HepG2 (cell line): ENCODE measurements around the gene CTTNBP2NL. TPM values are rescaled to one million over a fixed set of nuclear protein-coding genes. Genes with fewer than 3 reads are reported as not detected.
A peak's percentile ranks its signal among the peaks of the same experiment; 100 is the strongest.

Experiments used
- ARID2 ChIP-seq: sonication (generic); formaldehyde crosslinking; IDR thresholded peaks from 2 replicates; pipeline ENCODE4 v1.8.1; 2022; ENCODE audit warnings: mild to moderate bottlenecking, missing genetic modification reagents, borderline replicate concordance
- FOSL1 ChIP-seq: sonication (generic); formaldehyde crosslinking; IDR thresholded peaks from 2 replicates; pipeline ENCODE4 v1.9.0; 2021; ENCODE audit warnings: missing genetic modification reagents, borderline replicate concordance
- KMT2B ChIP-seq: IDR thresholded peaks from 2 replicates; pipeline ENCODE4 v1.6.1; 2016; ENCODE audit warnings: missing genetic modification reagents, missing compliant biosample characterization
- NFYC ChIP-seq: IDR thresholded peaks from 2 replicates; pipeline ENCODE4 v1.6.1; 2016; ENCODE audit warnings: missing genetic modification reagents, missing compliant biosample characterization
- POLR2A ChIP-seq, 2 experiments: IDR thresholded peaks; 2 replicates each; pipeline ENCODE4 v1.6.1; 2011; ENCODE audit warnings: low read depth in 2 of 2, low read length in 2 of 2, mild to moderate bottlenecking in 1 of 2, moderate library complexity in 1 of 2; ENCODE audit not compliant: insufficient read depth in 1 of 2
- SMAD1 ChIP-seq: sonication (generic); formaldehyde crosslinking; IDR thresholded peaks from 2 replicates; pipeline ENCODE4 v1.4.0; 2020; ENCODE audit warnings: missing genetic modification reagents, low read depth, mild to moderate bottlenecking, borderline replicate concordance
- ZNF207 ChIP-seq: fragments of 450-650 bp; IDR thresholded peaks from 2 replicates; pipeline ENCODE4 v1.6.1; 2016; ENCODE audit warnings: antibody characterized with exemption, borderline replicate concordance
- ZNF549 ChIP-seq: sonication (generic); formaldehyde crosslinking; IDR thresholded peaks from 2 replicates; pipeline ENCODE4 v1.5.0; 2020; ENCODE audit warnings: missing genetic modification reagents
- polyA plus RNA-seq, 8 experiments: library from polyadenylated mRNA; depleted of rRNA in 3 of 8; stranded (reverse) in 7 of 8; unstranded in 1 of 8; fragments of >200 nt; fragmentation: Illumina TruSeq in 4 of 8; extraction: Trizol in 4 of 8; gene quantifications; 2 replicates each; pipeline versions ENCODE4 v1.2.1 to v1.2.3, GENCODE V29; 2011 to 2016; ENCODE audit warnings: low read depth in 4 of 8, missing spikeins in 1 of 8, mixed read lengths in 1 of 8; ENCODE audit not compliant: insufficient read depth in 1 of 8
- total RNA-seq, 5 experiments: library from RNA; depleted of rRNA; stranded (reverse); fragments of >200 nt; fragmentation: Illumina TruSeq; extraction: Trizol; gene quantifications; 2 replicates each; pipeline ENCODE4 v1.2.3, GENCODE V29; 2016; ENCODE audit warnings: low read depth in 1 of 5
- TF ChIP-seq, protein P1 (sequence below): sonication (generic); formaldehyde crosslinking; IDR thresholded peaks from 2 replicates; pipeline ENCODE4 v1.4.0; 2020; ENCODE audit warnings: mild to moderate bottlenecking, missing genetic modification reagents
- TF ChIP-seq, protein P2 (sequence below): sonication (generic); formaldehyde crosslinking; IDR thresholded peaks from 2 replicates; pipeline ENCODE4 v1.9.0; 2022; ENCODE audit warnings: missing genetic modification reagents, mild to moderate bottlenecking, borderline replicate concordance
- TF ChIP-seq, protein P3 (sequence below): sonication (generic); formaldehyde crosslinking; IDR thresholded peaks from 2 replicates; pipeline ENCODE4 v1.4.0; 2020; ENCODE audit warnings: missing genetic modification reagents
- TF ChIP-seq, protein P4 (sequence below): sonication (generic); formaldehyde crosslinking; IDR thresholded peaks from 2 replicates; pipeline ENCODE4 v1.5.0; 2020; ENCODE audit warnings: missing genetic modification reagents
- TF ChIP-seq, protein P5 (sequence below): sonication (generic); formaldehyde crosslinking; IDR thresholded peaks from 2 replicates; pipeline ENCODE4 v1.8.1; 2023; ENCODE audit warnings: mild to moderate bottlenecking, missing genetic modification reagents, borderline replicate concordance
- TF ChIP-seq, protein P6 (sequence below), 2 experiments: sonication (generic) in 1 of 2; formaldehyde crosslinking in 1 of 2; IDR thresholded peaks; 2 replicates each; pipeline versions ENCODE4 v1.4.0 to v1.6.1; 2018 to 2020; ENCODE audit warnings: missing genetic modification reagents in 2 of 2, borderline replicate concordance in 1 of 2, low read depth in 1 of 2, mild to moderate bottlenecking in 1 of 2, missing biosample characterization in 1 of 2

Gene CTTNBP2NL
- total and polyA plus RNA-seq, 2 of the 13 experiments (the other 11 are each of a cell fraction or from before 2014, with no cell fraction given), result 2.1 to 4.1 TPM

DNA sequence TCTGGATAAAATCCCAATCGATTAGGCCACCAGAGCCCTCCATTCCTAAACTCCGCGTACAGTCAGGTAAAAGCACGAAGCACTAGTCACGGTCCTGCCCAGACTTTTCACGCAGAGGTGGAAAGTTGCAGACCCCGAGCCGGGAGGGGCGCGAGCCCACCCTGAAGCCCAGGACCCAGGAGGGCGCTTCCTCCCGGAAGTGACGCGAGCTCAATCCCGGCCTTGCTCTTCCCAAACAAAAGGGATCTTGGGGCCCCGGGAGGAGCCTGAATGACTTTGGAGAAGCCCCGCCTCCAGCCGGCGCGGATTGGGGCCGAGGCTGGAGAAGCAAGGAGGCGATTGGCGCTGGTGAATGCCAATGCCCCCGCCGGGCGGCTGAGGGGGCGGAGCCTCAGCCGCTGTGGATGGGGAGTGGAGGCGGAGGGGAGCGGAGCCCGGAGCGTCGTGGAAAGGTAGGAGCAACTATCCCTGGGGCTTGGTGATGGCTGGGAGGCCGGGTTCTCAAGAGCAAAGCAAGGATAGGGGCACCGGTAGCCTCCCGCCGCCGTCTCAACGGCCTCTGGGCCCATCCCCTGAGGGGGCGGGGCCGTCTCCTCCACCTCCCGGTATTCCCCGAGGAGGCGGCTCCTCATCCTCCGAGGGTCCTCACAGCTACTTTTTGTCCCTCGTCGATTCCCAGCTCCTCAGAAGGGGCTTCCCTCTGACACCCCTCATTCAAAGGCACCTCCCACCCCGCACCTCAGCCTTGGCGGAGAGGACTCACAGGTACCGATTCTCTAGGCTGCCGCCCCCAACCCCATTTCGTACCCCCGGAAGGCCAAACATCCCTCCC, at the start of gene CTTNBP2NL (continued):
- TF ChIP-seq, protein P1, sequence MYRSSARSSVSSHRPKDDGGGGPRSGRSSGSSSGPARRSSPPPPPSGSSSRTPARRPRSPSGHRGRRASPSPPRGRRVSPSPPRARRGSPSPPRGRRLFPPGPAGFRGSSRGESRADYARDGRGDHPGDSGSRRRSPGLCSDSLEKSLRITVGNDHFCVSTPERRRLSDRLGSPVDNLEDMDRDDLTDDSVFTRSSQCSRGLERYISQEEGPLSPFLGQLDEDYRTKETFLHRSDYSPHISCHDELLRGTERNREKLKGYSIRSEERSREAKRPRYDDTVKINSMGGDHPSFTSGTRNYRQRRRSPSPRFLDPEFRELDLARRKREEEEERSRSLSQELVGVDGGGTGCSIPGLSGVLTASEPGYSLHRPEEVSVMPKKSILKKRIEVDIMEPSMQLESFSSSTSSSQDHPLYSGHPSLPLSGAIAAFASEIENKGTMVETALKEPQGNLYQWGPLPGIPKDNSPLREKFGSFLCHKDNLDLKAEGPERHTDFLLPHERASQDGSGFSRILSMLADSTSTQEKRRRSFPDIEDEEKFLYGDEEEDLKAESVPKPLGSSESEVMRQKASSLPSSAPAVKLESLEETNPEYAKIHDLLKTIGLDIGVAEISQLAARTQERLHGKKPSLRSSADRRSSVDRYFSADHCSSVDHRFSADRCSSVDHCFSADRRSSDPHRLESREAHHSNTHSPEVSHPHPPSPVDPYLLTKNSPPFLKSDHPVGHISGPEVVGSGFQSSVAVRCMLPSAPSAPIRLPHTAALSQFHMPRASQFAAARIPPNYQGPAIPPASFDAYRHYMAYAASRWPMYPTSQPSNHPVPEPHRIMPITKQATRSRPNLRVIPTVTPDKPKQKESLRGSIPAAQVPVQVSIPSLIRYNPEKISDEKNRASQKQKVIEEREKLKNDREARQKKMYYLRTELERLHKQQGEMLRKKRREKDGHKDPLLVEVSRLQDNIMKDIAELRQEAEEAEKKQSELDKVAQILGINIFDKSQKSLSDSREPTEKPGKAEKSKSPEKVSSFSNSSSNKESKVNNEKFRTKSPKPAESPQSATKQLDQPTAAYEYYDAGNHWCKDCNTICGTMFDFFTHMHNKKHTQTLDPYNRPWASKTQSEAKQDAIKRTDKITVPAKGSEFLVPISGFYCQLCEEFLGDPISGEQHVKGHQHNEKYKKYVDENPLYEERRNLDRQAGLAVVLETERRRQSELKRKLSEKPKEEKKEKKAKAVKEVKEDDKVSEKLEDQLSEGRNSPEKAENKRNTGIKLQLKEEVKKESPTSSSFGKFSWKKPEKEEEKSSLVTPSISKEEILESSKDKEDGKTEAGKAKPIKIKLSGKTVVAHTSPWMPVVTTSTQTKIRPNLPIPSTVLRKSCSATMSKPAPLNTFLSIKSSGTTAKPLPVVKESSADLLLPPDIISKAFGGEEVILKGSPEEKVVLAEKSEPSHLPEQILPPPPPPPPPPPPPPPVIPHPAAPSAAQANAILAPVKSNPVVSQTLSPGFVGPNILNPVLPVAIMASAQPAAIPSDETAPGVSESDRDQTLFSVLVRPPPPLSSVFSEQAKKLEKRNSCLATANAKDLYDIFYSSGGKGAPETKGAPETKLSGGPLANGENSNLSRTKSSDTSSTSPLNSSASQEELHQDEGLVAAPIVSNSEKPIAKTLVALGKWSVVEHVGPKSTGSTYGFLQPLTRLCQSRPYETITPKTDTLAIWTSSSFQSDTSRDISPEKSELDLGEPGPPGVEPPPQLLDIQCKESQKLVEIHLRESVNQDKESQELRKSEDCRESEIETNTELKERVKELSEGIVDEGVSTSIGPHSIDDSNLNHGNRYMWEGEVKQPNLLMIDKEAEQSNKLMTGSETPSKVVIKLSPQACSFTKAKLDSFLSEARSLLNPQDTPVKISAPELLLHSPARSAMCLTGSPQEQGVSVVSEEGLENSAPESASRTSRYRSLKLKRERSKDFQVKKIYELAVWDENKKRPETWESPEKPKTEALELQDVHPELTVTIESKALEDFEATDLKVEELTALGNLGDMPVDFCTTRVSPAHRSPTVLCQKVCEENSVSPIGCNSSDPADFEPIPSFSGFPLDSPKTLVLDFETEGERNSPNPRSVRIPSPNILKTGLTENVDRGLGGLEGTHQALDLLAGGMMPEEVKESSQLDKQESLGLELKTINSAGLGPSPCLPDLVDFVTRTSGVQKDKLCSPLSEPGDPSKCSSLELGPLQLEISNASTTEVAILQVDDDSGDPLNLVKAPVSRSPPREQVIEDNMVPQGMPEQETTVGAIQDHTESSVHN (CRISPR knock-in tag), result no peak
- TF ChIP-seq, protein P2, sequence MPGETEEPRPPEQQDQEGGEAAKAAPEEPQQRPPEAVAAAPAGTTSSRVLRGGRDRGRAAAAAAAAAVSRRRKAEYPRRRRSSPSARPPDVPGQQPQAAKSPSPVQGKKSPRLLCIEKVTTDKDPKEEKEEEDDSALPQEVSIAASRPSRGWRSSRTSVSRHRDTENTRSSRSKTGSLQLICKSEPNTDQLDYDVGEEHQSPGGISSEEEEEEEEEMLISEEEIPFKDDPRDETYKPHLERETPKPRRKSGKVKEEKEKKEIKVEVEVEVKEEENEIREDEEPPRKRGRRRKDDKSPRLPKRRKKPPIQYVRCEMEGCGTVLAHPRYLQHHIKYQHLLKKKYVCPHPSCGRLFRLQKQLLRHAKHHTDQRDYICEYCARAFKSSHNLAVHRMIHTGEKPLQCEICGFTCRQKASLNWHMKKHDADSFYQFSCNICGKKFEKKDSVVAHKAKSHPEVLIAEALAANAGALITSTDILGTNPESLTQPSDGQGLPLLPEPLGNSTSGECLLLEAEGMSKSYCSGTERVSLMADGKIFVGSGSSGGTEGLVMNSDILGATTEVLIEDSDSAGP (CRISPR knock-in tag), result peak; percentile 53; the same call in 1 of the 2 replicates
- TF ChIP-seq, protein P3, sequence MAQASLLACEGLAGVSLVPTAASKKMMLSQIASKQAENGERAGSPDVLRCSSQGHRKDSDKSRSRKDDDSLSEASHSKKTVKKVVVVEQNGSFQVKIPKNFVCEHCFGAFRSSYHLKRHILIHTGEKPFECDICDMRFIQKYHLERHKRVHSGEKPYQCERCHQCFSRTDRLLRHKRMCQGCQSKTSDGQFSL (CRISPR knock-in tag), result peak; percentile 73; the same call in 1 of the 2 replicates
- TF ChIP-seq FOSL1 (CRISPR knock-in tag) (no peak), KMT2B (CRISPR knock-in tag) (peak; percentile 80), ZNF207 (no peak), SMAD1 (0 out of 2 replicates have a peak, but pooled peaks have one; percentile 53), NFYC (CRISPR knock-in tag) (peak; percentile 92), ARID2 (CRISPR knock-in tag) (no peak), POLR2A (IDR thresholded peaks at IDR 0.05; ENCODE audit: insufficient read depth in 1 of 2, low read depth in 2 of 2, low read length in 2 of 2) (peak; percentile 58 to 86), ZNF549 (CRISPR knock-in tag) (no peak)
- TF ChIP-seq, protein P4, sequence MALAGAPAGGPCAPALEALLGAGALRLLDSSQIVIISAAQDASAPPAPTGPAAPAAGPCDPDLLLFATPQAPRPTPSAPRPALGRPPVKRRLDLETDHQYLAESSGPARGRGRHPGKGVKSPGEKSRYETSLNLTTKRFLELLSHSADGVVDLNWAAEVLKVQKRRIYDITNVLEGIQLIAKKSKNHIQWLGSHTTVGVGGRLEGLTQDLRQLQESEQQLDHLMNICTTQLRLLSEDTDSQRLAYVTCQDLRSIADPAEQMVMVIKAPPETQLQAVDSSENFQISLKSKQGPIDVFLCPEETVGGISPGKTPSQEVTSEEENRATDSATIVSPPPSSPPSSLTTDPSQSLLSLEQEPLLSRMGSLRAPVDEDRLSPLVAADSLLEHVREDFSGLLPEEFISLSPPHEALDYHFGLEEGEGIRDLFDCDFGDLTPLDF (CRISPR knock-in tag), result 0 out of 2 replicates have a peak, but pooled peaks have one; percentile 19
- TF ChIP-seq, protein P5, sequence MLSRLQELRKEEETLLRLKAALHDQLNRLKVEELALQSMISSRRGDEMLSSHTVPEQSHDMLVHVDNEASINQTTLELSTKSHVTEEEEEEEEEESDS (CRISPR knock-in tag), result no peak
- TF ChIP-seq, protein P6, sequence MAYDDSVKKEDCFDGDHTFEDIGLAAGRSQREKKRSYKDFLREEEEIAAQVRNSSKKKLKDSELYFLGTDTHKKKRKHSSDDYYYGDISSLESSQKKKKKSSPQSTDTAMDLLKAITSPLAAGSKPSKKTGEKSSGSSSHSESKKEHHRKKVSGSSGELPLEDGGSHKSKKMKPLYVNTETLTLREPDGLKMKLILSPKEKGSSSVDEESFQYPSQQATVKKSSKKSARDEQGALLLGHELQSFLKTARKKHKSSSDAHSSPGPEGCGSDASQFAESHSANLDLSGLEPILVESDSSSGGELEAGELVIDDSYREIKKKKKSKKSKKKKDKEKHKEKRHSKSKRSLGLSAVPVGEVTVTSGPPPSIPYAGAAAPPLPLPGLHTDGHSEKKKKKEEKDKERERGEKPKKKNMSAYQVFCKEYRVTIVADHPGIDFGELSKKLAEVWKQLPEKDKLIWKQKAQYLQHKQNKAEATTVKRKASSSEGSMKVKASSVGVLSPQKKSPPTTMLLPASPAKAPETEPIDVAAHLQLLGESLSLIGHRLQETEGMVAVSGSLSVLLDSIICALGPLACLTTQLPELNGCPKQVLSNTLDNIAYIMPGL (CRISPR knock-in tag; IDR thresholded peaks at IDR 0.05; ENCODE audit: borderline replicate concordance in 1 of 2, low read depth in 1 of 2), result 0 out of 4 replicates have a peak, but pooled peaks of 1 of the 2 experiments have one; percentile 25
